NCI-H146 (cell line): Measurements from ENCODE around the gene KRT78.
"Not testable (repeated sequence)": the region's sequence is repeated elsewhere in the genome, so short reads cannot be mapped to it uniquely, and the experiment has no call there.

Experiments used
- DNase-seq: peaks from one replicate; lab custom pipeline; 2025; lab: John Stamatoyannopoulos, UW

The KRT78 gene, protein sequence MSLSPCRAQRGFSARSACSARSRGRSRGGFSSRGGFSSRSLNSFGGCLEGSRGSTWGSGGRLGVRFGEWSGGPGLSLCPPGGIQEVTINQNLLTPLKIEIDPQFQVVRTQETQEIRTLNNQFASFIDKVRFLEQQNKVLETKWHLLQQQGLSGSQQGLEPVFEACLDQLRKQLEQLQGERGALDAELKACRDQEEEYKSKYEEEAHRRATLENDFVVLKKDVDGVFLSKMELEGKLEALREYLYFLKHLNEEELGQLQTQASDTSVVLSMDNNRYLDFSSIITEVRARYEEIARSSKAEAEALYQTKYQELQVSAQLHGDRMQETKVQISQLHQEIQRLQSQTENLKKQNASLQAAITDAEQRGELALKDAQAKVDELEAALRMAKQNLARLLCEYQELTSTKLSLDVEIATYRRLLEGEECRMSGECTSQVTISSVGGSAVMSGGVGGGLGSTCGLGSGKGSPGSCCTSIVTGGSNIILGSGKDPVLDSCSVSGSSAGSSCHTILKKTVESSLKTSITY

DNA sequence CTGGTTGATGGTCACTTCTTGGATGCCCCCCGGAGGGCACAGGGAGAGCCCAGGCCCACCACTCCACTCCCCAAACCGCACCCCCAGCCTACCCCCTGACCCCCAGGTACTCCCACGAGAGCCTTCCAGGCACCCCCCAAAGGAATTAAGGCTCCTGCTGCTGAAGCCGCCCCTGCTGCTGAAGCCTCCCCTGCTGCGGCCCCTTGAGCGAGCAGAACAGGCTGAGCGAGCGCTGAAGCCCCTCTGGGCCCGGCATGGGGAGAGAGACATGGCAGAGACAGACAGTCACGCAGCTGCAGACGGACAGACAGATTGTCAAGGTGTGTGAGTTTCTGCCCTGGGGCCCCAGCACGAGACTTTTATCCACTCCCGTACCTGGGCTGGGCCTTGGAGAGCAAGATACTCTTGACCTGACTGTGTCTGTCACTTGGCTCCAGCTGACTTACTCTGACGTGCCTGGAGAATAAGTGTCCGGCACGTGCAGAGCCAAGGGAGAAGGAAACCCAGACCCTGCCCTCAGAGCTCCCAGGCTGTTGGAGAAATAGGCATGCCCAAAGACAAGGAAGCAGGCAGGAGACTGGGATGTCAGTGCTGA lies at the start of gene KRT78:
Gene KRT78 (minus strand): TSS at position 334 of the 595 bp plus-strand sequence. CDS start 64 bp downstream, at position 270.
- no peak for DNase-seq

DNA sequence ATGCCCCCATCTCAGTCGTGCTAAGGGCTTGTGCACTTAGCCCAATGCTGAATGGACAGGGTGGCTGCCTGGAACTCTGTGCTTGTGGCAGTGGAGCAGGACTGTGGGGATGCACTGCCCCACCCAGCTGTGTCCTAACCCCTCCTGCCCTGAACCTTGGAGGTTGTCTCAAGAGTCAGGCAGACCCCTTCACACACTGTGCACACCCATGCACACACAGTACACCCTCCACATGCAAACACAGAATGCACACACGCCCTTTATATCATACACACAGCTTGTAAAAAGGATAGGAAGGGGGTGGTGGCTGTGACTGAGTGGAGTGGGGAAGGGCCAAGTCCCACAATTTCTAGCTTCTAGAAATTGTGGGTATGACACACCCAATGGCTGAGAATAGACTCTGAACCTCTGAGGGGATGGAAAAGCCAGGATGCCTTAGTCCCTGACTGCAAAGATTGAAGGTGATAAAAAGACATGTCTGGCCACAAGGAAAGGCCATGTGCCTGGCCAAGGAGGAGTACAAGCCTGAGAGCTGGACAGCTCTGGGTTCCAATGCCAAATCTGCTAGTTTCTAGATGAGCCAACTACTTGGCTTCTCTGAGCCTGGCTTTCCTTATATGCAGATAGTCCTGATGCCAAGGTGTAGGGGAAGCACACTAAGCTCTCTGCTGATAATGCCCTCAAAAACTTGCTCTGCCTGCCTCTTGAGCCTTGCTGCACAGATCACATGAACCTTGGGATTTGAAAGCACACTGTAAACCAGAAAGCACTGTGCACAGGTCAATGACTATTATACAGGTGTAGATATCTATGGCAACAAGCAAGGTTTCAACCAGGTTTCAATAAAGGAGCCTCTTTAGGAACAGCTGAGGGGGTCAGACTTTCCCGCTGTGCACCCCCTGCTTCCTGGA lies 47.7 kb upstream of the KRT78 start:
- DNase-seq, result no peak

DNA sequence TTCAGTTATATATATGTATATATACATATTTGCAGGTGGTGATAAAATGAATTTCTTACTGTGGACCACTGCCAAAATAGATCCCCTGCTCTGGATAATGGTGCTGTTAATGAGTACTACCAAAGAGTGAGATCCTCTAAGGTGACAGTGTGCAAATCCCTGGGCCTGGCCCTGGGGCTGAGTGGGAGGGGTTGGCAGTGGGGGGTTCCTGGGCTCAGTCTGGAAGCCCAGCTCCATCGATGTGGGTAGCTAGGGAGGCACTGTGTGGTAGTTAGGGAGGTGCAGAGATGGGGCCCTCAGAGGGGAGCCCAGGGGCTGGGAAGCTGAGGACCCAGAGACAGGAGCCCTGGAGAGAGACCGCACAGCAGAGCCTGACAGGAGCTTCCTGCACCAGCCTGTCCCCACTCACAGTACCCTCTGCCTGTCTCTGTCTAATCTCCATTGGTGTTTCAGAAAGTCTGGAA lies 47.0 kb upstream of the KRT78 start:
- peak; percentile 66 for DNase-seq

DNA sequence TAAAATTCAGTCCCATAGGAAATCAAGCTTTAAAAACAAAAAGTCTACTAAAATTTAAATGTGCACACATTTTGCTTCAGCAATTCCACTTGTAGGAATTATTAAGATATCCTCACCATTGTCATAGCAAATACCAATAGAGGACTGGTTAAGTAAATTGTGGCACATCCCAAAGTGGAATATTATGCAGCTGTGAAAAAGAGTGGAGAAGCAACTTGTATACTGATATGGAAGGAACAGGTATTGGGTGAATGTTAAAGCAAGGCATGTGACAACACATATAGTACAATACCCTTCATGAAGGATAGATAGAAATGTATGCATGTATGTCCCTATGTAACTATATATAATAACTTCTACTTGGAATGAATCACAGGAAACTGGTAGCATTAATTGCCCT lies 44.2 kb upstream of the KRT78 start:
- DNase-seq, result no peak

DNA sequence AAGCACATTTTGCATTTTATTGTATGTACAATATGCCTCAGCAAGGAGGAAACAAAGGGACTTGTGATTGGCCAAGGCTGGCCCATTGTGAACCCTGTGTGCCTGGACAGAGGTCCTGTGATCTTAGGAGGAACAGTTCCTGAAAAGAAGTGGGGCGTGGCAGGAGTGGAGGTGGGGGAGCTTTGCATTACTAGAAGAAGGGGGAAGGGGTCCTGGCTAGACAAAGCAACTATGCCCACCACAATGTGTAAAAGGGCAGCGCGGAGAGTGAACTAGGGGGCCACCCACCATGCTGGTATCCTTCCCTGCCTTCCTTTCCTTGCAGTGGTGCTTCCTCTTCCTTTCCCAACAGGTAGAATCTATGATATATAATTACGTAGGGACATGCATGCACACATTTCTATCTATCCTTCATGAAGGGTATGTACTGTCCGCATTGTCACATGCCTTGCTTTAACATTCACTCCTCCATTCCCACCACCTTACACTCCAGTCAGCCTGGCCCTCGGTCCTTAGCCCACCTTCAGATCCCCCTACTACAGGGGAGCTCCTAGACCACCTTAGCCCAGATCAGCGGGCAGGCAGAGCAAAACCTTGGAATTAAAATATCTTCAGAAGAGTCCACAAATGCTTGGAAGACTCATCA lies 43.5 kb upstream of the KRT78 start:
- no peak for DNase-seq

DNA sequence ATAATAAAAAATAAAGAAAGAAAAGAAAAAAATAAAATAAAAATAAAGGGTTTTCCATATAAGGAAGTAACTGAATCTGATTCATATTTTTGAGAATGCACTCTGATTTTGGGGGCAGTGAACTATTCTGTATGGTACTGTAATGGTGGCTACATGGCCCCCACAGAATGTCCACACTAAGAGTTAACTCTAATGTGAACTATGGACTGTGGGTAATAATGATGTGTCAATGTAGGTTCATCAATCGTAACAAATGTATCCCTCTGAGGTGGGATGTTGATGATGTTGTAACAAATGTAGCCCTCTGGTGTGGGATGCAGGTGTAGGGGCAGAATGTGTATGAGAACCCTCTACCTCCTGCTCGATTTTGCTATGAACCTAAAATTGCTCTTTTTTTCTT lies 42.2 kb upstream of the KRT78 start:
- no peak for DNase-seq

DNA sequence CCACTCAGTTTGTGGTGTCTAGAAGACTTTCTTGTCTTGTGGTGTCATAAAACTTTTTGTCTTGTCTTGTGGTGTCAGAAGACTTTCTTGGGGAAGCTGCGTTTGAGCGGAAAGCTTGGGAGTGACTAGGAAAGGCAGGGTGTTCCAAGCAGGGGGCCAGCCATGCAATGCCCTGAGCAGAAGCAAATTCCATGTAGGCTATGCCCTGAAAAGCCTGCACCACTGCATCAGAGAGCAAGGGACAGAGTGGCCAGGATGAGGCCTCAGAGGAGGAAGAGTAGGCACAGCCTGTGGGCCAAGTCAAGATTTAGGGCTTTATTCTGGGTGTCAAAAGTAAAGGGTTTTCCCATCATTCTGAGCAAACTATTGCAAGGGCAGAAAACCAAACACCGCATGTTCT lies 41.6 kb upstream of the KRT78 start:
- DNase-seq, result no peak

DNA sequence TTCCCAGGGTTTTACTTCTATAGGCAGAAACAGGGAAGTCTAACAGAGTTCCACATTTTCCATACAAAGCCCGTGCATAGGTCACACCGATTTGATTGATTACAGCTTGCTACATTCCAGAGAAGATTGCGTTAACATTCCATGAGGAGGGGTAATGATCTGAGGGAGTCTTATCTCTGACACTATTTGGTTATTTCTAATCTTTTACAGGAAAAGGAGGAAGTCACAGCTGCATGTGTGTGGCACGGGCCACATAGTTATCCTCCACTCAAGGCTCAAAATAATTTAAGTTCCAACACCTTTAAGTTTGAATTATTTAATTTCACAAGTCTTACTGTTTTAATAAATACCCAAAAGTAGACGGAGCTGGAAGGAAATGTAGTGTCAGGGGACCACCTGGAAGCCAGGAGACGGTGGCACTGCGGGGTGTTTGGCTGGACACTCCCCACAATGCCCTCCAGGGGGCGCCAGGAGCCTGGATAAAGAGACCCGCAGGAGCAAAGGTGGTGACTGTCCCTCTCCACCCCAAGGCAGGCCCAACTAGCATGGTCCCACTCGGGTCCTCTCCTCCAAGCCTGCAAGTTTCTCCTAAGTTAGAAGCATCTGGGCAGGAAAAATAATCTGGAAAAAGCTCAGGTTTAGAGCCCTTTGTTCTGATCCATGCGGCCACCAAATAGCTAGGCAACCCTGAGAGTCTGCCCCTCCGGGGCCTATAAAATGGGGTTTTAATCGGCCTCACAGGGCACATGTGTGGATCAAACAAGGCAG lies 35.9 kb upstream of the KRT78 start:
- peak; percentile 73 for DNase-seq

DNA sequence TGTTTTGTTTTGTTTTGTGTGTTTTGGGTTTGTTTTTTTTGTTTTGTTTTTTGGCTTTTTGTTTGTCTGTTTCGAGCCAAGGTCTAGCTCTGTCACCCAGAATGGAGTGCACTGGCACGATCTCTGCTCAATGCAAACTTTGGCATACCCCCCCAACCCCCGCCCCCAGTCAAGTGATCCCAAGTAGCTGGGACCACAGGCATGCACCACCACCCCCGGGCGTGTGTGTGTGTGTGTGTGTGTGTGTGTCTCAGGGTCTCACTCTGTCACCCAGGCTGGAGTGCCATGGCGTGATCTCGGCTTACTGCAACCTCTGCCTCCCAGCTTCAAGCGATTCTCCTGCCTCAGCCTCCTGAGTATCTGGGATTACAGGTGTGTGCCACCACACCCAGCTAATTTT lies 31.7 kb upstream of the KRT78 start:
- not testable (repeated sequence) for DNase-seq

DNA sequence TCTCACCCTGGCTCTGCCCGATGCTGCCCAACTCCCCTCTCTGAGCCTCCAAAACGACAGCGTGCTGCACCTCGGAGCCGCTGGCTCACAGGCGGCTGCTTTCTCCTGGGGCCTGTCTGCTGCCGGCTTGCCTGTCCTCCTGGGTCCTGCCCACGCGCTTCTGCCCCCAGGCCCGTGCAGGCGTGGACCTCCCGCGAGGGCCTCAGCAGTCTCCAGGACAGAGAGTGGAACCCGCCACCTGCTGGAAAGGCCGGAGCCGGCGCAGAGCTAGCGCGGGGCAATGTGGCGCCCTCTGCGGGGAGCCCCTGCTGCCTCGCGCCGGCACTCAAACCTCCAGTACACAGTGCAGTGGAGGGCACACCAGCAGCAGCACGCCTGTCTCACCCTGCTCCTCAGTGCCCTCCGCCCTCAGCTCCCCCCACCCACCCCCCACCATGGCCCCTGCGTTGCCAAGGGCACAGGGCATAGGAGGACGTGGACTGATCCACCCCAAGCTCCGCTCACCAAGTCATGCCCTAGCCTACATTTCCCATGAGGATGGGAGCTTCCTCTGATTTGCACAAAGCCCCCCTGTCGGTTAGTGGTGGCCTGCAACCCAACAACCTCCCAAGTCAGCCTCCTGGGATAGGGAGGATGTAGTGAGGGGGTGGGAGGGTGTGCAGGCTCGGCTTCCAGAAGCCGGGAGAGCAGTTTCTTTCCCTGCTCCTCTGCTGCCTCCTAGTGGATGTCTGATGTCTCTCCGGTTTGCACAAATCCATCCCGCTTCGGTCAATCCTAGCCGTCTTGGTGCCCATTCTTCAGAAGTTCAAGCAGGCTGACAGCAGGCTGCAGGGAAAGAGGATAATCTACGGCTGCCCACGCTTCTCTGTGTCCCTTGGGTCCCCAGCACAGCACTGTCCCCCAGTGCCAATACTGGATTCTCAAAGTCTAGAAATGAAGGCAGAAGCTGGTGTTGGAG lies 30.9 kb upstream of the KRT78 start:
- peak; percentile 94 for DNase-seq

DNA sequence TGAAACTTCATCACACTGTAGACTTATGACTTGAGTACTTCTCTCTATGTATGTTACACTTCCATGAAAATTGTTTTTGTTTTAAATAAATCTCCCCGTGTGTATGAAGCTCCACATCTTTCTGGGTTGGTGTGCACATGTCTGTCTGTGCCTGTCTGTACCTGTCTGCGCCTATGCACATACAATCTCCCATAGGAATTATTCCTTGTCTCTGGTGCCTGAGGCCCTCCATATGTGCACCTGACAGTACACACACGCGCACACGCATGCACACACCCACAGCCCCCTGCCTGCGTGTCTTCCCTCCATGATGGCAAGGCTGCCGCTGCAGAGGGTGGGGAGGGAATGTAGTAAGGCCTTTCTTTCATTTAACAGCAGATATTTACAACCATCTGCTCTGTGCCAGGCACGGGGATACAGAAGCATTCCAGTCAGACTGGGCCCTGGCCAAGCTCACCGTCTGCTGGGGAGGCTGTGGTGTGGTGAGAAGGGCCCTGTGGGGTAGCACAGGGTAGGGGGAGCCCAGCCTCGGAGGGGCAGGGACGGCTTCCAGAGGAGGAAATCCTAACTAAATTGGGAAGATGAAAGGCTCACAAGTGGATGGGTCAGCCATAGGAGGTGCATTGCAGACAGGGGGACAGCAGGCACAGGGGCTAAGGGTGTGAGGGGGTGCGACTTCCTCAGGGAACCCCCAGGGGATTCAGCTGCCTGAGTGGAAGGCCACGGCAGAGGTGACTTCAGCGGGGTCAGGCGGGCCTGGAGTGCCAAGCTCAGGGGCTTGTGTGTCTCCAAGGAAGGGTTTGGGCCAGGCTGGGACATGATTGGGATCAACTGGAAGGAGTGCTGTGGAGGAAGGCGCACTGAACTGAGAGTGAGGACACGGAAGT lies 30.0 kb upstream of the KRT78 start:
- no peak for DNase-seq

DNA sequence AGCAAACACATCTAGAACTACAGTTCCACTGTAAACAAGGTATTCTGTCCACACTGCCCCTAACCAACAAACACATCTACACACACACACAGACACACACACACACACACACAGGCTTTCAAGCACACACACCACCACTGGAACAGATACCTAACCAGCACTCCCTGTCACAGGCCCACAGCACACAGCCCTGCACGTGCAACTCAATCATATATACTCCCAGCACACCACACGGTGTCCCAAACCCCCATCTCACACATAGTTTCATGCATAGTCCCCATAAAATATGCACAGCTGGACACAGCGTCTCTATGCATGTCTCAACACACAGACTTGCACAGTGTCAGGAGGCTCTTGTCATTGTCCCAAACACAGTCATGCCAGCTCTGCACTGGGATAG lies 28.4 kb upstream of the KRT78 start:
- no peak for DNase-seq

DNA sequence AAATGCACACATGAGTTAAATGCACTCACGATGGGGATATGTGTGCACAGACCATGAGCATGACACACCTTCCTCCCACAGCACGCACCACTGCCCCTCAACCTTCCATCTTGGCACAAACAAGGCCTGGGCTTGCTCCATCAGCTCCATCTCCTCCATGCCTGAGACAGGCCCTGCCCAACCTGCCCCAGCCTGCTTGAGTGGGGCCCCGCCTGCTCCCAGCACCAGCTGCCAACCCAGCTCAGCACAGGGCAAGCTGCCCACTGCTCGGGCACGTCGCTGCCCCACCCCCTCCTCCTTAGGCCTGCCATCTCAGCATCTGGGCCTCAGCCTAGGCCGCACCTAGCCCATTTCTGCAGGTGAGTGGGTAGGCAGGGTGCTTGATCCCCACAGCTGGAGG lies 27.6 kb upstream of the KRT78 start:
- no peak for DNase-seq

DNA sequence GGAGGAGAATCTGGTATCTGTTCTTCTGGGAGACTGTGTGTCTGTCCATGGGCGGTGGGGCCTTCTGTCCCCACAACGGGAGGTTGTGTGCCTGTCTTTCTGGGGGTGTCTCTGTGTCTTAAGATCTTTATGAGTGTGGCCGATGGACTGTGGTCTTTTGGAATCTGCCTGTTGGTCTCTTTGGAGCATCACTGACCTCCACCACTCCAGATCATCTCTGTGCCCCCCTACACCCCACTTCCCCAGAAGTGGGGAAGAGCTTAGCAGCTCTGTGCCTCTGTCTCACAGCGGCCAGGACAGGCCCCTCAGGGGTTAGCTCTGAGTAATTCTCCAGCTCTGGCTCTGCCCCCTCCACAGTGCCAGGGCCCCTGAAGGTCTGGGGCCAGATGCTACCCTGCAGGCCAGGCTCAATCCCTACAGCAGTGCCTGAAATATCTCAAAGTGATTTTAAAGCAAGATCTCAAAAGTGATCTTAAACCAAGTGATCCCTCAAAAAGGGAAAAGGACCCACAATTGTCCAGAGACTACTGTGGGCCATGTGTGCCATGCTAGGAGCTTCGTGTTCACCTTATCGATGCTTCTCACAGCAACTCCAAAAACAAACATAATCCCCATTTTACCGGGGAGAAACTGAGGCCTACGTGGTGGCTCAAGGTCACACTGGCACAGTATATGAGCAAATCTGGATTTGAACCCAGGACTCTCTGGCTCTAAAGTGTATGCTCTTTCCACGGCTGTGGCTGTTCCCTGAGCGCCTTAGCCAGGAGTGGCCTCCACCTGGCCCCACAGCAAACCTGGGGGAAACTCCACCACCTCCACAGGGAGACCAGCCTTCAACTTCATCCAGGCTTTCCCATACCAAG lies 26.0 kb upstream of the KRT78 start:
- no peak for DNase-seq

DNA sequence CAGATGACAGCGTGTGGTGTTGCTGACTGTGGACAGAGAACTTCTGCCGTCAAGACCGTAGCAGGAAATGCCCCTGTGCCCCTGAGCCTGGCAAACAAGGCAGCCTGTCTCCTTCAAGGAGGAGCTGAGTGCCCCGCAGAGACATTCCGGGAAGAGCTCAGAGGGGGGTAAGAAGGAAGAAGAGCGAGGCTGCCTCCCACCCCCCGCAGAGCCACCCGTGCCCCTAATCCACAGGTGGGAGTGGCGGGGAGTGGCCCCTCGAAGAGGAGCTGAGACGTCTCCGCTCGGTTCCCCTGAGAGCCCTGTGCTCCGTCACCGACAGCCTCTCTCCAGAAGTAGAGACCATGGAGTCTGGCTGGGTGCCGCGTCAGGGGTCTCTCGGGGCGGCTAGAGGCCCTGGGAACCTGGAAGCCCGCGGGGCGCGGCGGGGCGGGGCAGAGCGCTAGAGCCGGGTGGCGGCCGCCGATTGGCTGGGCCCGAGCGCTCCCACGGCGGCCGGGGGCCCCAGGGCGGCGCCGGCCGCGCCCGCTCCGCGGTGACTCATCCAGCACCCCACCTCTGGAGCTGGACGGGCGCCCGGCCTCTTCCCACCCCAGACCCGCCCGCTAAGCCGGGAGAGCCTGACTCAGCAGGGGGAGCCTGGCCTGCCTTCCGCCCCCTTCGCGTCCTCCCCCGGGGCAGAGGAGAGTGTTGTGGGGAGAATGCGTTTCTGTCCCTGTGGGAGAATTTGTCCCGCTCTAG lies 25.2 kb upstream of the KRT78 start:
- DNase-seq, result peak; percentile 77

DNA sequence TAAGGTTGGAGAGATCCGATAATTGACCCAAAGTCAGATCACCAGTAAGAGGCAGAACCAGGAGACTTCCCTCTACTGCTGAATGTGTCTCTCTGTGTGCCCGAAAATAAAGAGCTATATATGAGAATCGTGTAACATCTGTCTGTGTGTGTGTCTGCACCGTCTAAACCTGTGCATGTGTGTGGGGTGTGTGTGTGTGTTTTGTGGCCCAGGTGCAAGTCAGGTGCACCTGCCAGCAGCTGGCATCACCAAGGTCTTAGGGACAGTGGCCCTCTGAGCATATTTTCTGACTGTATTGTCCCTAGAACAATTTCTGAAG lies 24.7 kb upstream of the KRT78 start:
- DNase-seq, result peak; percentile 75

DNA sequence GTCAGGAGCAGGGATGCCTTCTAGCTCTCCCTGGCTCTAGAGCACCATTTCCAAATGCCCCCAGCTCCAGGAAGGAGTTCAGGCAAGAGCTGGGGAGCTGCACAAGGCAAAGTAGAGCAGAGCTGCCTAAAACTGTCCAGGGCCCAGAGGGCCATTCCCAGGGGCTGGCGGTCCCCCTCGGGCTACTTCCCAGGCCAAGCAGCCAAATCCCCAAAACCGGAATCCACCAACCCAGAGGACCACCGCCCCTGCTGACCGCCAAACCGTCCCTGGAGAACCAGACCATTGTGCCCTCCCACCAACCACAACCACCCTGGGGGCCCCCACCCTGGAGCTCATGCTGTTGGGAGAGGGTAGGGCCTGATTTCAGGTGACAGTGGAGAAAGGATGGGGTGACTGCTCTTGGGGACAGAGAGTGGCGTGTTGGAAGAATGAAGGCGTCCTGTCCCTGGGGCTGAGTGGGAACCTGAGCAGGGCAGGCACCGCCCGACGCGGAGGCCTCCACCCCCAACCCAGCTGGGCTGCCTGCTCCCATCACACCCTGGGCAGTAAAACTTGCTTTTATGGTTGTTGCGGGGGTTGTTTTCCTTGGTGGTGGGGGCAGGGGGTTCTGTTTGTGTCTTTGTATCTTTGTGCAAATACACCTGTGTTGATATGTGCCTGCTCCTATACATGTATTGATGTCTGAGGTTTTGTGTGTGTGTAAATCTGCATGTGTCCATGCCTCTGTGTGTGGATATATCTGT lies 24.0 kb upstream of the KRT78 start:
- peak; percentile 35 for DNase-seq
